GM21786 (cell line): Measurements from ENCODE around the gene TOR1B.

Experiments
- ATAC-seq: cut with Tn5 transposase; IDR thresholded peaks from one replicate; pipeline ENCODE4 v1.9.1; 2021; ENCODE audit not compliant: unreplicated experiment

The TOR1B gene

GRCh38 chr9:129839324-129840023 is 36.5 kb downstream of the TOR1B start:
- ATAC-seq: no peak

GRCh38 chr9:129840034-129840433 is 37.0 kb downstream of the TOR1B start:
- ATAC-seq: no peak

GRCh38 chr9:129841071-129841470 is 38.1 kb downstream of the TOR1B start:
- ATAC-seq: no peak

GRCh38 chr9:129845373-129845772 is 42.4 kb downstream of the TOR1B start:
- no peak for ATAC-seq

- ATAC-seq: no peak
Observed at GRCh38 chr9:129848712-129849441, 45.9 kb downstream of the TOR1B start.

- ATAC-seq: no peak
Observed at GRCh38 chr9:129849901-129850300, 46.9 kb downstream of the TOR1B start.

- ATAC-seq: no peak
Observed at GRCh38 chr9:129850821-129851550, 48.0 kb downstream of the TOR1B start.

GRCh38 chr9:129851821-129852220 is 48.8 kb downstream of the TOR1B start:
- ATAC-seq: no peak

GRCh38 chr9:129852579-129852978 is 49.6 kb downstream of the TOR1B start:
- no peak for ATAC-seq

GRCh38 chr9:129853614-129854013 is 50.6 kb downstream of the TOR1B start:
- no peak for ATAC-seq

GRCh38 chr9:129854588-129855110 is 51.7 kb downstream of the TOR1B start:
- ATAC-seq: no peak

- no peak for ATAC-seq
Observed at GRCh38 chr9:129857207-129857606, 54.2 kb downstream of the TOR1B start.

- ATAC-seq: no peak
Observed at GRCh38 chr9:129858167-129858962, 55.4 kb downstream of the TOR1B start.
